ENCODE results near the gene CHD9. TPM values are rescaled to one million over a fixed set of nuclear protein-coding genes. Genes with fewer than 3 reads are reported as not detected.
"Not testable (repeated sequence)": the region's sequence is repeated elsewhere in the genome, so short reads cannot be mapped to it uniquely, and the experiment has no call there.

The CHD9 gene
- polyA plus RNA-seq, 1 donor from 2014 or later, result 72.3 TPM

DNA sequence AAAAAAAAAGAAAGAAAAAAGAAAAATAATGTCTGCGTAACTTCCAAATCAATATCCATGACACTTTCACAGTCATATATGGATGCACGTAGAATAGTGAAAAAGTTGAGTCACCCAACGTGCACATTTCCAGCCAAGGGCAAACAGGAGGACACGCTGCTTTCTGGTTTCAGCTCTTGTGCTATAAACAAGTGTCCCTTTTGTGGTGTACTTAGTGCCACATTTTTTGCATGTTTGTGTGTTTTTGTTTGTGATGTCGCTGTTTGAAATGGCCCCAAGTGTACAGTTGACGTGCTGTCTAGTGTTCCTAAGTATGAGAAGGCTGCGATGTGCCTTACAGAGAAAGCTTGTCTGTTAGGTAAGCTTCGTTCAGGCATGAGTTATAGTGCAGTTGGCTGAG lies 2.9 kb downstream of the CHD9 start:
- peaks cover 2% of the 10 kb centered on the region for H3K27me3 Mint-ChIP-seq
- H3K4me1 Mint-ChIP-seq, result peaks cover 38 to 47% (median 41%) of the 10 kb centered on the region in 3 donors
- H3K4me3 Mint-ChIP-seq, result peak overlapping the region; percentile 12 to 60 (median 52)
- peak overlapping the region; percentile 77 to 96 (median 84) for H3K27ac Mint-ChIP-seq
- H3K36me3 Mint-ChIP-seq, result no peaks in the 10 kb centered on the region
- no peaks in the 10 kb centered on the region for H3K9me3 Mint-ChIP-seq

DNA sequence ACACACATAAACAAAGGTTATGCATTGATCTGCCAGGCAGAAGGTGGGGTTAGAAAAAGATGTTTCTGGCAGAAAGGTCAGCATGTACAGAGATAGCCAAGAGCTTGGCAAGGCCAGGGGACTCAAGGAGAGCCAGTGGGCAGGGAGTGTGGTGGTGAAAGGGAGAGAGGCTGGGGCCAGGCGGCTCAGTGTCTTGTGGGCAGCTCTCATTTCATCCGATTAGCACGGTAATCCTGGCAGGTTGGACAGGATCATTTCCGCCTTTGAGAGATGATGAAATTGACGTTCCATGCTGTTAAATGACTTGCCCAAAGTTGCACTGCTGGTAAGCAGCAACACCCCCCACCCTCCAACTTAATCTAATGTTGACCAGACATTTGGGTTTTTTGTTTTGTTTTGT lies 3.6 kb downstream of the CHD9 start:
- no peaks in the 10 kb centered on the region for H3K36me3 Mint-ChIP-seq
- H3K9me3 Mint-ChIP-seq, result no peaks in the 10 kb centered on the region
- H3K27ac Mint-ChIP-seq, result peak overlapping the region; percentile 77 to 96 (median 94)
- peak overlapping the region; percentile 42 to 94 (median 68) for H3K4me3 Mint-ChIP-seq
- peaks cover 38 to 47% (median 41%) of the 10 kb centered on the region in 3 donors for H3K4me1 Mint-ChIP-seq
- peaks cover 2% of the 10 kb centered on the region for H3K27me3 Mint-ChIP-seq

- H3K4me3 Mint-ChIP-seq, result peak overlapping the region; percentile 50 to 94 (median 68)
- peaks cover 2% of the 10 kb centered on the region for H3K27me3 Mint-ChIP-seq
- H3K36me3 Mint-ChIP-seq, result no peaks in the 10 kb centered on the region
- peaks cover 39 to 49% (median 41%) of the 10 kb centered on the region in 3 donors for H3K4me1 Mint-ChIP-seq
- peak overlapping the region; percentile 77 to 96 (median 94) for H3K27ac Mint-ChIP-seq
- H3K9me3 Mint-ChIP-seq, result no peaks in the 10 kb centered on the region
Observed at GRCh38 chr16:53058882-53059281, 4.1 kb downstream of the CHD9 start.

DNA sequence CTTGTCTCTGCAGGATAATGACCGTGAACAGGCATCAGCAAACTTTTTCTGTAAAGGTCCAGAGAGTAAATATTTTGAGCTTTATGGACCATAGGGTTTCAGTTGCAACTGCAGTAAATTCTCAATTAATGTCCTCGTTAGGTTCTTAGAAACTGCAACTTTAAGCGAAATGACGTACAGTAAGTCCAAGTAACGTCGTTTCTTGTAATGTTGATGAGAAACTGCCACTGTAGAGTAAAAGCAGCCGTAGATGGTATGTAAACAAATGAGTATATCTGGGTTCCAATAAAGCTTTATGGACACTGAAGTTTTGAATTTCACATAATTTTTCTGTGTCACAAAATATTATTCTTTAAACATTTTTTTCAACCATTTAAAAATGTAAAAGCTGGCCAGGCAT lies 4.9 kb downstream of the CHD9 start:
- peak overlapping the region in 2 of 3 donors; percentile 77 to 96 for H3K27ac Mint-ChIP-seq
- peak overlapping the region in 2 of 4 donors; percentile 52 to 94 for H3K4me3 Mint-ChIP-seq
- H3K4me1 Mint-ChIP-seq, result peaks cover 45 to 57% (median 47%) of the 10 kb centered on the region in 3 donors
- no peaks in the 10 kb centered on the region for H3K36me3 Mint-ChIP-seq
- no peaks in the 10 kb centered on the region for H3K9me3 Mint-ChIP-seq
- H3K27me3 Mint-ChIP-seq, result peaks cover 2% of the 10 kb centered on the region

- H3K27me3 Mint-ChIP-seq, result peaks cover 2% of the 10 kb centered on the region
- H3K36me3 Mint-ChIP-seq, result peaks cover 6% of the 10 kb centered on the region
- peaks cover 51 to 64% (median 52%) of the 10 kb centered on the region in 3 donors for H3K4me1 Mint-ChIP-seq
- peak overlapping the region; percentile 85 to 99 (median 99) for H3K27ac Mint-ChIP-seq
- H3K4me3 Mint-ChIP-seq, result peak overlapping the region; percentile 57 to 92 (median 88)
- no peaks in the 10 kb centered on the region for H3K9me3 Mint-ChIP-seq
Observed at GRCh38 chr16:53061256-53061655, 6.5 kb downstream of the CHD9 start.

DNA sequence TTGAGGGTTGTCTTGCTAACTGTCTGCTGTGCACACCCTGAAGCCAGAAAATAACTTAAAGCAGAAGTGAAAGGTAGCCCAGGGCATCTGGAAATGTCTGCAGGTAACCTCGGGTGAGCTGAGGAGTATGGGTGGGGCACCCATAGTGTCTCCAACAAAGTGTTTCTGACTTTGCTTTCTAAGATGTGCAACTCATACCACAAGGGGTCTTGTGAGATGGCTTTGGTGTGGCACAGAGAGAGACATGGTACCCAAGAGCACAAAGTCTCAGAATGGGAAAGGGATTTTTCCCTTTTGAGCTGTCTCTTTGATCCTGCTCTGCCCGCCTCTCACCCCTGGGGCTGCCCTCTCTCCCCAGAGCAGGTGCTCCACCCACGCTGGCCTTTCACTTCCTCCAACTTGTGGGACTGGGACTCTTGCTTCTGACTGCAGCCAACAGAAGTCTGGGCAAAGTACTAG lies 6.9 kb downstream of the CHD9 start:
- peak overlapping the region; percentile 85 to 99 (median 99) for H3K27ac Mint-ChIP-seq
- peaks cover 6% of the 10 kb centered on the region for H3K36me3 Mint-ChIP-seq
- H3K4me1 Mint-ChIP-seq, result peaks cover 50 to 64% (median 56%) of the 10 kb centered on the region in 3 donors
- no peaks in the 10 kb centered on the region for H3K9me3 Mint-ChIP-seq
- peaks cover 2% of the 10 kb centered on the region for H3K27me3 Mint-ChIP-seq
- H3K4me3 Mint-ChIP-seq, result peak overlapping the region; percentile 57 to 92 (median 88)

DNA sequence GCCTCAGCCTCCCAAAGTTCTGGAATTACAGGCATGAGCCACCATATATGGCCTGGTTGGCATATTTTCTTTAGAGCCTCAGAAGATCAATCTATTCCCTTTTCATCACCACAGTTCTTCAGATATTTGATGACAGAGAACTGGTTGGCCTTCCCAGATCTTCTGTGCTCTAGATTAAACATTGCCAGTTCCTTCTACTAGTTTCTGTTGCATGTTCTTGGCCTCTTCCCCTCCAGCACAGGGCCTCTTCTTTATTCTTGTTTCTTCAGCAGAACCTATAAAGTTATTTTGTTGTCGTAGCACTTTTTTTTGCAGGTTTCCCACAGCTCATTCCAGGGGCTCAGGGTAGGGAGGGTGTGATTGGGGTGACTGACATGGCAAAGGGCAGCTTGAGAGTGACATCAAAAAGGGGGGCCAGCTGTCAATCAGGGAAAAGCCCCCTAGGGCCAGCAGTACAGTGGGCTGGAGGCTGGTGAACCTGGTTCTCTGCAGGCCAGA lies 9.3 kb downstream of the CHD9 start:
- H3K4me3 Mint-ChIP-seq, result peak overlapping the region; percentile 21 to 84 (median 76)

DNA sequence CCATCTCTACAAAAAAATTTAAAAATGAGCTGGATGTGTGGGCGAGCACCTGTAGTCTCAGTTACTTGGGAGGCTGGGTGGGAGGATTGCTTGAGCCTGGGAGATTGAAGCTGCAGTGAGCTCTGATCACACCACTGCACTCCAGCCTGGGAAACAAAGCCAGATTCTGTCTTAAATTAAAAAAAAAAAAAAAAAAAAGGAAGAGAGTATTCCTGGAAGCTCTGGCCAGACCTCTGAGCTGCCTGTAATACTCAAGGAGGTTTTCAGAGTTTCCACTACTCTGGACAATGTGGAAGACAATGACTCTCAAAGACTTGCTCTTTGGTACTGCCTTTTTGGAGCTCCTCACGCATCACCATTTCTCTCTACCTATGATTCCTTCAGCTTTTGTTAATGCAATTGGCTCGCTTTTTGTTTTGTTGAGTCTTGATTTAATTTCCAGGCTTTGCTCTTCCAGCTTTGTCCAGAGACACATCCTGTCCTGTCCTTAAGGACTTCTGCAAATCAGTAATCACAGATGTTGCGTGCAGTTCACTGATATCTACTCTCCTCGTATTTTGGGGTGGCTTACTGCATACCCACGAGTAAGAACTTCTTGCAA lies 10.8 kb downstream of the CHD9 start:
- peaks cover 6% of the 10 kb centered on the region for H3K36me3 Mint-ChIP-seq
- peaks cover 56 to 68% (median 60%) of the 10 kb centered on the region in 3 donors for H3K4me1 Mint-ChIP-seq
- H3K27me3 Mint-ChIP-seq, result peaks cover 2% of the 10 kb centered on the region
- H3K9me3 Mint-ChIP-seq, result peaks cover 0 to 2% (median 0%) of the 10 kb centered on the region in 3 donors
- peak overlapping the region; percentile 73 to 90 (median 86) for H3K27ac Mint-ChIP-seq
- H3K4me3 Mint-ChIP-seq, result peak overlapping the region in 3 of 4 donors; percentile 65 to 76 (median 68)

More for the DNA sequence above, 9.3 kb downstream of the CHD9 start:
- H3K9me3 Mint-ChIP-seq, result no peaks in the 10 kb centered on the region
- H3K27ac Mint-ChIP-seq, result peak overlapping the region; percentile 86 to 95 (median 90)
- peaks cover 47 to 63% (median 52%) of the 10 kb centered on the region in 3 donors for H3K4me1 Mint-ChIP-seq
- H3K27me3 Mint-ChIP-seq, result peaks cover 2% of the 10 kb centered on the region
- H3K36me3 Mint-ChIP-seq, result peaks cover 6% of the 10 kb centered on the region

GRCh38 chr16:53067675-53068074 lies 12.9 kb downstream of the CHD9 start:
- peak overlapping the region in 2 of 3 donors; percentile 9 to 95 for H3K27ac Mint-ChIP-seq
- H3K36me3 Mint-ChIP-seq, result peaks cover 6% of the 10 kb centered on the region
- H3K27me3 Mint-ChIP-seq, result no peaks in the 10 kb centered on the region
- peak overlapping the region in 1 of 4 donors; percentile 30 for H3K4me3 Mint-ChIP-seq
- peaks cover 0 to 2% (median 0%) of the 10 kb centered on the region in 3 donors for H3K9me3 Mint-ChIP-seq
- H3K4me1 Mint-ChIP-seq, result peaks cover 60 to 73% (median 67%) of the 10 kb centered on the region in 3 donors

- H3K36me3 Mint-ChIP-seq, result peaks cover 6% of the 10 kb centered on the region
- H3K27me3 Mint-ChIP-seq, result no peaks in the 10 kb centered on the region
- peak overlapping the region; percentile 42 to 87 (median 80) for H3K4me3 Mint-ChIP-seq
- peak overlapping the region; percentile 75 to 95 (median 76) for H3K27ac Mint-ChIP-seq
- peaks cover 60 to 78% (median 70%) of the 10 kb centered on the region in 3 donors for H3K4me1 Mint-ChIP-seq
- H3K9me3 Mint-ChIP-seq, result peaks cover 0 to 2% (median 0%) of the 10 kb centered on the region in 3 donors
Observed at GRCh38 chr16:53068423-53068833, 13.6 kb downstream of the CHD9 start.

GRCh38 chr16:53069772-53070171 lies 15.0 kb downstream of the CHD9 start:
- peaks cover 49 to 75% (median 66%) of the 10 kb centered on the region in 3 donors for H3K4me1 Mint-ChIP-seq

GRCh38 chr16:53071748-53072301 lies 17.0 kb downstream of the CHD9 start:
- H3K4me3 Mint-ChIP-seq, result peak overlapping the region in 3 of 4 donors; percentile 16 to 94 (median 84)
- peaks cover 8% of the 10 kb centered on the region for H3K36me3 Mint-ChIP-seq
- H3K9me3 Mint-ChIP-seq, result peaks cover 0 to 4% (median 2%) of the 10 kb centered on the region in 3 donors
- peak overlapping the region in 2 of 3 donors; percentile 71 to 86 for H3K27ac Mint-ChIP-seq
- no peaks in the 10 kb centered on the region for H3K27me3 Mint-ChIP-seq
- H3K4me1 Mint-ChIP-seq, result peaks cover 34 to 66% (median 60%) of the 10 kb centered on the region in 3 donors

More at GRCh38 chr16:53069772-53070171, 15.0 kb downstream of the CHD9 start:
- H3K27ac Mint-ChIP-seq, result peak overlapping the region; percentile 65 to 71 (median 71)
- no peaks in the 10 kb centered on the region for H3K27me3 Mint-ChIP-seq
- H3K4me3 Mint-ChIP-seq, result peak overlapping the region; percentile 21 to 84 (median 38)
- peaks cover 0 to 2% (median 2%) of the 10 kb centered on the region in 3 donors for H3K9me3 Mint-ChIP-seq
- H3K36me3 Mint-ChIP-seq, result peaks cover 12% of the 10 kb centered on the region

- Mint-ChIP-seq H3K27ac (peak overlapping the region in 1 of 3 donors; percentile 77), H3K9me3 (peaks cover 0 to 4% (median 2%) of the 10 kb centered on the region in 3 donors), H3K4me1 (peaks cover 35 to 58% (median 52%) of the 10 kb centered on the region in 3 donors), H3K27me3 (no peaks in the 10 kb centered on the region), H3K4me3 (peak overlapping the region in 1 of 4 donors; percentile 49), H3K36me3 (peaks cover 9% of the 10 kb centered on the region)
Observed at GRCh38 chr16:53073022-53073421, 18.2 kb downstream of the CHD9 start.

DNA sequence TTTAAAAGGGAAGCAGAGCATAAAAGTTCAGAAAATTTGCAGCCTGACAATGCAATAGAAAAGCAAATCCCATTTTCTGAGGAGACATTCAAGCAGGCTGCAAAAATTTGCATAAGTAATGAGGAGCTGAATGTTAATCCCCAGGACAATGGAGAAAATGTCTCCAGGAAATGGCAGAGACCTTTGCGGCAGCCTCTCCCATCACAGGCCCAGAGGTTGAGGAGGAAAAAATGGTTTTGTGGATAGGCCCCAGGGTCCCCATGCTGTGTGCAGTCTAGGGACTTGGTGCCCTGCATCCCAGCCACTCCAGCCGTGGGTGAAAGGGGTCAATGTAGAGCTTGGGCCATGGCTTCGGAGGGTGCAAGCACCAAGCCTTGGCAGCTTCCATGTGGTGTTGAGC lies 19.5 kb downstream of the CHD9 start:
- Mint-ChIP-seq H3K36me3 (peaks cover 12% of the 10 kb centered on the region), H3K27ac (peak overlapping the region in 1 of 3 donors; percentile 55), H3K4me1 (peaks cover 35 to 52% (median 47%) of the 10 kb centered on the region in 3 donors)
- H3K27me3 Mint-ChIP-seq, H3K9me3 Mint-ChIP-seq, H3K4me3 Mint-ChIP-seq: not testable (repeated sequence)

DNA sequence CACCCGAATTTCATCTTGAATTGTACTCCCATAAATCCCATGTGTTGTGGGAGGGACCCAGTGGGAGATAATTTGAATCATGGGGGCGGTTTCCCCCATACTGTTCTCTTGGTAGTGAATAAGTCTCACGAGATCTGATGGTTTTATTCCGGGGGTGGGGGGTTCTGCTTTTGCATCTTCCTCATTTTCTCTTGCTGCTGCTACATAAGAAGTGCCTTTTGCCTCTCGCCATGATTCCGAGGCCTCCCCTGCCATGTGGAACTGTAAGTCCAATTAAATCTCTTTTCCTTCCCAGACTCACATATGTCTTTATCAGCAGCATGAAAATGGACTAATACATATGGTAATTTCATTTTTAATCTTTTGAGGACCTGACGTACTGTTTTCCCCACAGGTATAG lies 20.7 kb downstream of the CHD9 start:
- Mint-ChIP-seq H3K36me3 (peaks cover 12% of the 10 kb centered on the region), H3K4me1 (peaks cover 30 to 41% (median 41%) of the 10 kb centered on the region in 3 donors), H3K27ac (peak overlapping the region in 2 of 3 donors; percentile 6 to 53), H3K4me3 (peak overlapping the region in 1 of 4 donors; percentile 35)
- H3K27me3 Mint-ChIP-seq, H3K9me3 Mint-ChIP-seq: not testable (repeated sequence)
